ENCODE results near the gene PIK3AP1. TPM values are rescaled to one million over a fixed set of nuclear protein-coding genes. Genes with fewer than 3 reads are reported as not detected.

Gene PIK3AP1
- total and polyA plus RNA-seq, 2 of the 13 experiments (the other 11 are each of a cell fraction or from before 2014, with no cell fraction given) = 3.6 to 13.8 TPM

GRCh38 chr10:96676272-96677112 lies 43.8 kb downstream of the PIK3AP1 start (continued):
- TF ChIP-seq TRIM22 (IDR thresholded peaks at IDR 0.05) (no peak), HIC2 (CRISPR knock-in tag; IDR thresholded peaks at IDR 0.05; ENCODE audit: low read depth) (no peak), ZNF709 (CRISPR knock-in tag; IDR thresholded peaks at IDR 0.05) (no peak), SCMH1 (CRISPR knock-in tag; IDR thresholded peaks at IDR 0.05; ENCODE audit: borderline replicate concordance) (no peak), ZNF678 (CRISPR knock-in tag; IDR thresholded peaks at IDR 0.05) (no peak), ZBTB7B (CRISPR knock-in tag; IDR thresholded peaks at IDR 0.05) (no peak), ZNF253 (CRISPR knock-in tag; IDR thresholded peaks at IDR 0.05; ENCODE audit: borderline replicate concordance) (no peak), GRHL1 (CRISPR knock-in tag; conservative IDR thresholded peaks at IDR 0.05) (no peak), MTA3 (CRISPR knock-in tag; IDR thresholded peaks at IDR 0.05) (no peak), ZNF282 (IDR thresholded peaks at IDR 0.05; ENCODE audit: partially characterized antibody) (no peak), ZBTB34 (CRISPR knock-in tag; IDR thresholded peaks at IDR 0.05) (no peak), NR3C1 (CRISPR knock-in tag; IDR thresholded peaks at IDR 0.05) (no peak), ZNF296 (CRISPR knock-in tag; conservative IDR thresholded peaks at IDR 0.05) (no peak), ZNF124 (CRISPR knock-in tag; IDR thresholded peaks at IDR 0.05) (no peak), ZNF280D (CRISPR knock-in tag; IDR thresholded peaks at IDR 0.05) (no peak), MXD3 (CRISPR knock-in tag; IDR thresholded peaks at IDR 0.05) (no peak), ZNF326 (CRISPR knock-in tag; IDR thresholded peaks at IDR 0.05; ENCODE audit: borderline replicate concordance) (no peak), ZNF101 (CRISPR knock-in tag; IDR thresholded peaks at IDR 0.05; ENCODE audit: borderline replicate concordance, low read depth) (no peak), ZSCAN9 (CRISPR knock-in tag; IDR thresholded peaks at IDR 0.05; ENCODE audit: borderline replicate concordance) (no peak)
